CD4-positive, alpha-beta T cell treated with Interleukin-2 at 100 ng/mL for 4 hours (primary cell): ENCODE measurements around the gene RPS25.
"Not testable (repeated sequence)": the region's sequence is repeated elsewhere in the genome, so short reads cannot be mapped to it uniquely, and the experiment has no call there.

Experiments
- DNase-seq: peaks from one replicate; pipeline ENCODE4 v3.0.0-alpha.2; 2020; ENCODE audit warnings: low spot score

The RPS25 gene

DNA sequence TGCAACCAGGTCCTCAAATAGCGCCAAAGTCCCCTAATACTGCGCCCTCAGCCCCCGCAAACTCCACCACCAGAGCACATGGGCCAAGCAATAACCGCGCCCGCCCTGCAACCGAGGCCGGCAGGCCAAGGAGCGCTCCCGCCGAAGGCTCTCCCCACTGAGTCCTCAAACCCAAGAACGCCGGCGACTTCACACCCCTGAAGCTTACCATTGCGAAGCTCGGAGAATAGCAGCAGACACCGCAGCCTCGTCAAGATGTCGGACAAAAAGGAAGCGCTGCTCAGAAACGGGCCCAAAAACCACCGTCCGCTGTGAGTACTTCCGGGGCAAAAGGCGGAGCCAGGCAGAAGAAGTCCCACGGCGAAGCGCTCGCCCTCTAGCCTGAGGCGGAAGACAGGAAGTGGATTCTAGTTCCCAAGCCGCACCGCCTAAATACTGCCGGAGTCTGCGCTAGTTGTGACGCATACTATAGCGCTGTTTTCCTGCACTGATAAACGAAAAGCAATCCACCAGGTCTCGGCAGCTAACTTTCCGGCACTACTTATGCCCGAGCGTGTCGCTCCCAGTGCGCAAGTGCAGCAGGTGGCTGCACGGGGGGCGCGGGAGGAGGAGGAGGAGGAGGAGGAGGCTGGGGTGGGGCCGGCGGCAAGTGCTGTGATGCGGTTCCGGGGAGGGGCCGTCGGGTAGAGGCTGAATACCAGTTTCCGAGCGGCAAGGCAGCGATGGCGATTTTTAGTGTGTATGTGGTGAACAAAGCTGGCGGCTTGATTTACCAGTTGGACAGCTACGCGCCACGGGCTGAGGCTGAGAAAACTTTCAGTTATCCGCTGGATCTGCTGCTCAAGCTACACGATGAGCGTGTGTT, at the start of gene RPS25, which contains the start of gene TRAPPC4:
TSS of gene RPS25 (minus strand) at position 270 of the 865 bp plus-strand sequence. CDS start at position 211, 59 bp downstream.
TSS of gene TRAPPC4 (plus strand) at position 693 of the 865 bp plus-strand sequence. CDS start at position 723, 30 bp downstream.
- peak; percentile 96 for DNase-seq

DNA sequence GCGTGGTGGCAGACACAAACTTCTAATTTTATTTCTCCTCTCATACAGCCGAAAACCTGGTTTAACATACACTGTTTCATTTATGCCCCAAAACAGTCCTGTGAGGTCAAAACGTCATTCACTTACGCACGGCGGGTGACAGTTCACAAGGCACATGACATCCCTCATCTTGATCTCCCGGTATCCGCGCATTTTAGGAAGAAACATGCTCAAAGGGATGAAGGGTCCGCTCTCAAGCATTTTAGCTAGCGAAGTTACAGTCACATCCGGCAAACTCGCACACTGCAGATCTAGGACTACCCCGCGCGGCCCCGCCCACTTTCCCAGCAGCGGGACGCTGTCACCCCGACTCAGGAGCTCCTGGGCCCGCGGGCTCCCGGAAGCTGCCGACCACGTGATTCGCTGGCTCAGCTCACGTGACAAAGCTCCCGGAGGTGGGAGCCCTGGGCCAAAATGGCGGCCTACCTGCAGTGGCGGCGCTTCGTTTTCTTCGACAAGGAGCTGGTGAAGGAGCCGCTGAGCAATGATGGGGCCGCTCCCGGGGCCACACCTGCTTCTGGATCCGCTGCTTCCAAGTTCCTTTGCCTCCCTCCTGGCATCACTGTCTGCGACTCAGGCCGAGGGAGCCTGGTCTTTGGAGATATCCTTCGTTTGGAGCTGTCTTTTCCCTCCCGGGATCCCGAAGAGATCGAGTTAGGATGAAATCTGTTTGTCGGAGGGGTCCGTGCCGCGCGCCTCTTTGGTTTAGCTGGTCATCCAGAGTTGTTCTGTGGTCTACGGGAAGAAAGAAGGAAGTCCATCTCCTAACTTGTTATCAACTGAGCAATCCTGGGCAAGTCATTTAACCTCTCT, 49.5 kb upstream of the RPS25 start, which contains the start of gene VPS11:
TSS of gene VPS11 (plus strand) at position 448 of the 852 bp plus-strand sequence. CDS start at position 454, 6 bp downstream.
- peak; percentile 96 for DNase-seq

DNA sequence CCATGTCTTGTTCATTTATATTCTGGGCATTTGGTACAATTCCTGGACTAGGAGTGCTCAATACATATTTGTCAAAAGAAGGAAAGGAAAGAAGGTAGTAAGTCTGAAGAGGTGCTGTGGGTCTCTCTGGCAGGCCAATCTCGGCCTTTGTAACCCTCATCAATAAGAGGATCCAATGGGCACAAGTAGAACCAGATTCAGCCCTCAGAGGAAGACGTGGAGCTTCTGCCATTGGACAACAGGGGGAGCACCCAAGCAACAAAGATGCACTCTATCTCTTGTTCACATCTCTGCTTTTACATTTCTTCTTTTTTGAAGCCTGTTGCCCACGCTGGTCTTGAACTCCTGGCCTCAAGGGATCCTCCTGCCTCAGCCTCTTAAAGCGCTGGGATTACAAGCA, 47.2 kb upstream of the RPS25 start:
- DNase-seq, result peak; percentile 61

DNA sequence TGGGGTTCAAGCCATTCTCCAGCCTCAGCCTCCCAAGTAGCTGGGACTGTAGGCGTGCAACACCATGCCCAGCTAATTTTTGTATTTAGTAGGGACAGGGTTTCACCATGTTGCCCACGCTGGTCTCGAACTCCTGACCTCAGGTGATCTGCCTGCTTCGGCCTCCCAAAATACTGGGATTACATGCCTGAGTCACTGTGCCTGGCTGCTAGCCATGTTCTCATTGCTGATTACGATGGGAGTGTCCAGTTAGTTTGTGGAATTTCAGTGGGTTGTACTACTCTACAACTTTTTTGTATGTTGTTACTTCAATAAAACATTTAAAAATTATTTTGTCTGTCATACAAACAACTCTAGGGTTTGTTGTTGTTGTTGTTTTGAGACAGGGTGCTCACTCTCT, 44.6 kb upstream of the RPS25 start:
- DNase-seq, result no peak

DNA sequence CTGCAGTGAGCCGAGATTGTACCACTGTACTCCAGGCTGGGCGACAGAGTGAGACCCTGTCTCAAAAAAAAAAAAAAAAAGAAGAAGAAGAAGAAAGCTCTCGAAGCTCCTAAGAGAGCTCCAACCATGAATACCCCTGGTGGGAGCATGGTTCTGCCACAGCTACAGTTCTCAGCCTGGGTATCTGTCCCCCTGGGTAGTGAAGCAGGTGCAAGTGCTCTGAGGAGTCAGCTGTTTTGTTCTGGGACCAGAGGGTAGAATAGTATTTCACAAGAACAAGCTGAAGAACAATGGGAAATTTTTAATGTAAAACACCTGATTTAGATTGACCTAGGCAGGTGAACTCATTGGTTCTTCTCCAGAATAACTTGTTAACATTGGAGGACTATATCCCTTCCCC, 43.1 kb upstream of the RPS25 start:
- no peak for DNase-seq

DNA sequence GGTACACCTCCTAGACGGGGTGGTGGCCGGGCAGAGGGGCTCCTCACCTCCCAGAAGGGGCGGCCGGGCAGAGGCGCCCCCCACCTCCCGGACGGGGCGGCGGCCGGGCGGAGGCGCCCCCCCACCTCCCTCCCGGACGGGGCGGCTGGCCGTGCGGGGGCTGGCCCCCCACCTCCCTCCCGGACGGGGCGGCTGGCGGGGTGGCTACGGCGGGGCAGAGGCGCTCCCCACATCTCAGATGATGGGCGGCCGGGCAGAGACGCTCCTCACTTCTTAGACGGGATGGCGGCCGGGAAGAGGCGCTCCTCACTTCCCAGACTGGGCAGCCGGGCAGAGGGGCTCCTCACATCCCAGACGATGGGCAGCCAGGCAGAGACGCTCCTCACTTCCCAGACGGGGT, 41.0 kb upstream of the RPS25 start:
- not testable (repeated sequence) for DNase-seq

DNA sequence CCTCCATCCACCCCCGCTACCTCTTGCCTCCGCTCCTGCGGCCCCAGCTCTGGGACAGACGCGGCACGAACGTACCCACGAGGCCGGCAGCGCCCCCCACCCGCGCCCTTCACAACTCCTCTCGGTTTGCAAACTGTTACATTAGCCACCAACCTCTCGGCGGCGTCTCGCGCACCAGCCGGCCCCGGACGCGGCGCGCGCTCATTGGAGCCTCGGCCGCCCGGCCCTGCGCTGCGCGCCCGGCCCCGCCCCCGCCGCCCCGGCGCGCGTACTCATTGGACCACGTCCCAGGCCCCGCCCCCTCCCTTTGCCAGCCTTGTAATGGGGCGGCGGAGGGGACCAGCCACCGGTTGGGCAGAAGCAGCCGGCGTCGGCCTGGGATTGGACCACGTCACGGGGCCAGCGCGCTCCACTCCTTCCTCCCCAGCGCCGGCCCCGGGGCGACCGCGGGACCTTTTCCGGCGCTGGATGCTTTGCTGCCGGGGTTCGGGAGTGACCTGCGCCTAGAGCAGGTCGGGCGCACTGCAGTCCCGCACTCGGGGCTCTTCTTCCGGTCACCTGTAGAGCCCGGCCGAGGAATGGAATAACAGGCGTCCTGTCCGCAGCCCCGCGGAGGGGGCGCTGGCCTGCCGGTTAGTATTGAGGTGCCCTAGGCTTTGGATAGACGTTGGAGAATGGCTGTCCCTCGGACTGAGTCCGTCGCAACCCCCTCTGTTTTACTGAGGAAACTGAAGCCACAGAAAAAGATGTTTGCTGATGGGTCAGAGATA, 39.0 kb upstream of the RPS25 start, which contains the start of gene HYOU1:
TSS of gene HYOU1 (minus strand) at position 206 of the 770 bp plus-strand sequence. CDS start 1,045 bp downstream, outside the sequence.
- peak; percentile 98 for DNase-seq

DNA sequence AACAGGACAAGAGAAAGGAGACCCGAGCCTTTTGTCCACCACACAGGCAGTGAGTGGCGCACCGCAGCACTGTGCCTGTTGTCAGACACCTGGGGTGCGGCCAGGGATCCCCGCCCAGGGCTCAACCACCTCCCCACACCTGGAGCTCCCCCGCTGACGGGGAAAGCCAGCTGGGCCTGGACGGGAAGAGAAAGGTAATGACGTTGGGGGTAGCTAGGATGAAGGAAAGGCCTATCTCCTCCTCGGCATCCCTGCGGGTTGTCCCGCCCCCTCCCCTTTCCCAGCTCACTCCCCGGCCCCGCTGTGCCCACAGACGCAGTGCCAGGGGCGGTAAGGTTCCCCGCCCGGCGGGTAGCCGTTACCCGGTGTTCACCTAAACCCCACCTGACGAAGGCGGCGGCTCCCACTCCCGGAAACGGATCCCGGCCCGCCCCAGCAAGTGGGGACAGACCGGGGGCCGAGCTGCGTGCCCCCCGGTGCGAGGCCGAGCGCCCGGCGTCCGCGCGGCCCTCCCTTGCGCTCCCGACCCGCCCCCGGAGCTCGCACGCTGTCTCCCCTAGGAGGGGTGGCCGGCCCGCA, 38.4 kb upstream of the RPS25 start:
- DNase-seq, result peak; percentile 44

DNA sequence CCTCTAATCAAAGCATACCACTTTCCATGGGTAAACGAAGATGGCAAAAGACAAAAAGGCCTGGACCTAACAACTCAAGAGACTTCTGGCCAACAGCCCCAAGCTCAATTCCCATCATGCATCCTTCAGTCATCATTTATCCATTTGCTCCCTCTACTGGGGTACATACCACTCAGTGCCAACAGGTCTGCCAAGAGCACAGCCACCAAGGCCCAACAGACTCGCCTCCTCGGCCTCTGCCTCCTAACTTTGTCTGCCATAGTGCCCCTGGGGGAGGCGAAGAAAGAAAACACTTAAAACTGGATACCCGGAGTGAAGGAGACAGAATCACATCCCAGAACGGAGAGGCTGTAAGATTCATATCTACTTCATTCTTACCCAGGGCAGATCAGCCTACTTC, 37.8 kb upstream of the RPS25 start:
- no peak for DNase-seq

DNA sequence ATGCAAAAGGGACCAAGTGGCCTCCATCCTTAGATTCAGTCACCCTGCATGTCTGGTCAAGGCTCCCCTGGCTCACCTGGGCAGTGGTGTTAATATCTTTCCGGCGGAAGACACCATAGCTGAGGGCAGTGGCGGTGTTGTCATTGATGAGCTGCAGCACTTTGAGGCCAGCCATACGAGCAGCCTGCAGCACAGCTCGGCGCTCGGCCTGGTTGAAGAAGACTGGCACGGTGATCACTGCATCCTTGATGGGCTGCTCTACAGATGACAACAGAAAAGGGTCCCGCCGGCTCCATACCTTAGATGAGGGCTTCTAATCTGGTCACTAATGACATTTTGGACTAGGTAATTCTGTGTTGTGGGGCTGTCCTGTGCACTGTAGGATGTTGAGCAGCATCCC, 36.3 kb upstream of the RPS25 start:
- DNase-seq, result no peak

DNA sequence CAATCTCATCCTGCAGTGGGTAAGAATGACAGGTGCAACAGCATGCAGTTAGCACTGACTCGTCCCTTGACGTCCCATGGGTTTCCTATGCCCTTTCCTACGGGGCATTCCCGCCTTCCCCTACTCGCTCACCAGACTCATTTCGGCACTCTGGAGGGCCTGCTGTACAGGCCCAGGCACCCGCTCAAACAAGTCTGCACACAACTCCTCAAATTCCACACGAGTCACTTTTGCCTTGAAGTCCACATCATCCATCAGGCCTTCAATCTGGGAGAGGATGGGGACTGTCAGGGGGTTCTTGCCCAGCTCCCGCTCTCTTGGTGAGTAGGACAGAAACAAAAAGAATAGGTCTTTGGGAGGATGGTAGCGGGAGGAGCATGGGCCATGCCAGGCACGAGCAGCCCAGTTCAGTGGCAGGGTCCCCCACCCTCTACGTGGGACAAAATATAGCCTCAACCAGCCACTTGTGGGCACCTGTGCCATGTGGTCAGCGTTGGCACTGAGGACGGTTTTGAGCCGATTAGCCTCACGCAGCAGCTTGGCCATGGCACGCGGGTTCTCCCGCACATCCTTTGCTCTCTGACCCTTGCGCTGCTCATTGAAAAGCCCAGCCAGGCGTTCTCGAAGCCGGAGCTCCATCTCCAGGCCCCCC, 34.1 kb upstream of the RPS25 start:
- DNase-seq, result no peak

DNA sequence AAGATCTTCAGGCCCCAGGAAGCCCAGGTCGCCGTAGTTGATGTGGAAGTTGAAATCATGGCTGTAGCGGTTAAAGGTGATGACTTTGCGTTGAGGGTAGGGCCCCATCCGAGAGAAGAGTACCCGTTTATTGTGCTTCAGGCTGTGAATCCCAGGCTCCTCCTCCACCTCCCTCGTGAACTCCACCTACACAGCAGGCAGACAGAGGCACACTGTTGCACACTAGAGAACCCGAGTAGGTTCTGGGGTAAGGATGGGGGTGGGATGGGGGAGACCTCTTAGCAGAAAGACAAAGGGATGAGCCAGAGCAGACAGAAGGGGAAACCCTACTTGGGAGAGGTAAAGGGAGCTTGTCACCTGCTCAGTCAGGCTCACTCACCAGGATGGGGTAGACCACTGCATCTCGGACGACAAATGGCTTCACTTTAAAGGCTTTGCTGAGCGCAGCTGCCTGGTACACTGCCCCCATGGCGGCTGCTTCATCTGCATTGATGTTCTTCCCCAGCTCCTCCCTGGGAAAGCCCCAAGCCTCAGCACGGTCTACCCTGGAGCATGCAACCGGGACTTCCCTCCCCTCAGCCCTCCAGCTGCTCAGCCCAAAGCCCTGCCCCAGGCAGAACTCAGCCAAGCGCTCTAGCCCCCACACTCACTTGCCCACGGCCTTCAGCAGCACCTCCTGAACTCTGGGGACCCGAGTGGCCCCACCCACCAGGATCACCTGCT, 33.5 kb upstream of the RPS25 start:
- DNase-seq, result peak; percentile 35

DNA sequence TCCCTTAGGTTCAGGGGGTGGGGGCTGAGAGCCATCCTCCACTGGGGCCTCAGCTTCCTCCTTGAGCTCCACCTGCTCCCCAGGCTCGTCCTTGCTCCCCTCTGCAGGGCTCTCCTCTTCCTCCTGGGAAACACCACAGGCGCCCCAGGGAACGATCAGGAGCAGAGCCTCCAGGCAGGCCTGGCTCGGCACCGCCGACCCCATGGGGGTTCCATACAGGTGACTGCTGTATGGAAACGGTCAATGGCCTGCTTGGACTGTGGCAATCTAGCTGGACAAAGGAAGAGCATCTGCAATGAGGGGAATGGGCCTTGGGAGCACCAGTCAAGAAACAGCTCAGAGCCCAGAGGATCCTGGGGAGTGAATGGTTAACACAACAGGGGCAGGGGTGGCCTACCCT, 30.9 kb upstream of the RPS25 start:
- DNase-seq, result no peak

DNA sequence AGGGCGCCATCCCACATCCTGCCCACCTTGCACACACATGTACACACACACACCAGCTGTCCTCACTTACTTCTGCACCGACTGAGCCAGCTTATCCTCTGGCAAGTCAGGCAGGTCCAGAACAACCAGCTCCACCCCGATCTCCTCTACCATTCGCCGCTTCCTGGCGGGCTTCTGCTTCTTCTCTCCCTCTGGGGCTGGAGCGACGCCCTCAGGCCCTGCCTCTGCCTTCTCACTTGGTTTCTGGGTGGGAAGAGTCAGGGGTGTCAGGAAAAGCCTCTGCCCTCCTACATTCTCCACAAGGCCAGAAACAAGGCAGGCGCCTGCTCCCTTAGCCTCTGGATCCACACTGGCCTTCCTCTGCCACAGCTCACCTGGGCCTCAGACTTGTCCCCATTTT, 30.5 kb upstream of the RPS25 start:
- no peak for DNase-seq

DNA sequence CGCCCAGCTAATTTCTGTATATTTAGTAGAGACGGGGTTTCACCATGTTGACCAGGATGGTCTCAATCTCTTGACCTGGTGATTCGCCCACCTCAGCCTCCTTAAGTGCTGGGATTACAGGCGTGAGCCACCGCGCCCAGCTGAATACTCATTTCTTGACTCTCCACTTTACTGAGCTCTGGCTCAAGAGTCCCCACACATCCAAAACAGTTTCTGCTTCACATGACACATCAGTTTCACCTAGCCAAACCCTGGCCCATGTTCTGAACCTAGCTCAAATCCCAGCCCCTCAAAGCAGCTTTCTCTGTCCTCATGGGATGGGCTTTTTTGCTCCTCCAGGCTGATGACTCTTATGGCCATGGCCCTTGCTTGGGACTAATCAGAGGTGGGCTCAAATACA, 29.1 kb upstream of the RPS25 start:
- no peak for DNase-seq

DNA sequence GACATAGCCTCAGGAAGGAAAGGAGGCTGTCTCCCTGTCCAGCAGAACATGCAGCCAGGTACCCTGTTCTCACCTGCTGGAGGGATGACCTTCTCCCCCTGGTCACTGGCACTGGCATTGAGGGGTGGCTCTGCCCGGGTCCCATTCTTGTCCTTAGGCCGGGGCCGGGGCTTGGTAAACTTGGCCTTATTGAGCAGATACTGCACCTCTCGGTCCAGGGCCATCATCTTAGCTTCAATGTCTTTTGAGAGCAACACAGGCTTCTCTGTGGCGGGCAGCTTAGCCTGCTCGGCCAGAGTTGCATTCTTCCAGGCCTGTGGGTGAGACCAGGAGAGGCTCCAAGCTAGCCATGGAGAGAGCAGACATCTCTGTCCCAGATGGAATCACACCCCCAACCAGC, 28.3 kb upstream of the RPS25 start:
- DNase-seq, result no peak

DNA sequence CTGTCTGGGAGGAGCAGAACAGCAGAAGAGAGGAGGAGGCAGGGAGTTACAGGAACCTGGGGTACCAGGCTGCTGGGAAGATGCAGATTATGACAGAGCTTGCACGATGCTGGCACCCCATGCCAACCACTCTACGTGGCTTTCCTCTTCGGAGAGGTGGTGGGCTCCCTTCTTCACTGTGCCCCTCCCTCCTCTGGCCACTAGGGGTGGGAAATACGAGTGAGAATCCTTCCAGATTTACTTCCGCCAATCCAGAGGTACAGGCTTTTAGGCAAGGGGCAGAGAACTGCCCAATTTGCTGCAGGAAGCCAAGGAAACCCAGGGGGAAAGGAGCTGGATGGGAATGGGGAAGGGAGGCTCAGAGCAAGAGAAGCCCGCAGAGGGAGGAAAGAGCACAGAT, 26.6 kb upstream of the RPS25 start:
- DNase-seq, result no peak

DNA sequence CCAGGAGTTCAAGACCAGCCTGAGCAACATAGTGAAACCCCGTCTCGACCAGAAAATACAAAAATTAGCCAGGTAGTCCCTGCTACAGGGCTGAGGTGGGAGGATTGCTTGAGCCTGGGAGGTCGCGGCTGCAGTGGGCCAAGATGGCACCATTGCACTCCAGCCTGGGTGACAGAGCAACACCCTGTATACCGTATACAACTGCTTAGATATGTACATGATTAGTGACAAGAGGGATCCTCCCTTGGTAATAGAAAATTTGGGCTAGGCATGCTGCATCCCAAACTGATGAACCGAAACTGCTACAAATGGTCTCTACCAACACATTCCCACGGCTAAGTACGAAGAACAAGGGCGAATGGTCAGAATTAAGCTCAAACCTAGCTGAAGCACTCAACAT, 24.8 kb upstream of the RPS25 start:
- DNase-seq, result no peak

DNA sequence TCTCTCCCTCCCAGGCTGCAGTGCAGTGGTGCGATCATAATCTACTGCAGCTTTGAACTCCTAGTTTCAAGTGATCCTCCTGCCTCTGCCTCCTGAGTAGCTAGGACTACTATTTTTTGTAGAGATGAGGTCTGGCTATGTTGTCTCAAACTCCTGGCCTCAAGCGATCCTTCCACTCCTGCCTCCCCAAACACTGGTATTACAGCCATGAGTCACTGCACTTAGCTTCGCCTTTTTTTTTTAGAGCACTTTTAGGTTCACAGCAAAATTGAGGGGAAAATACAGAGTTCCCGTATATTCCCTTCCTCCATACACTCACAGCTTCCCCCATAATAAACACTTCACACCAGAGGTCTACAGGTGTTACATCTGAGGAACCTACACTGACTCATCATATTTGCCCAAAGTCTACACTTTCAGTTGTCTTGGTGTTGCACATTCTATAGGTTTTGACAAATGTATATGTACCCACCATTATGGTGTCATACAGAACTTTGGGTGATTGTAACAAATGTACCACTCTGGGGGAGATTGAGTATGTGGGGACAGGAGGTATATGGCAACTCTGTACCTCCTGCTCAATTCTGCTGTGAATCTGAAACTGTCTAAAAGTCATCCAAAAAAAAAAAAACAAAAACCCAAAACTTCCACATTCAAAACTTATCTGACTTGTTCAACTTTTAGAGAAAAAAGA, 23.8 kb upstream of the RPS25 start:
- DNase-seq, result no peak

DNA sequence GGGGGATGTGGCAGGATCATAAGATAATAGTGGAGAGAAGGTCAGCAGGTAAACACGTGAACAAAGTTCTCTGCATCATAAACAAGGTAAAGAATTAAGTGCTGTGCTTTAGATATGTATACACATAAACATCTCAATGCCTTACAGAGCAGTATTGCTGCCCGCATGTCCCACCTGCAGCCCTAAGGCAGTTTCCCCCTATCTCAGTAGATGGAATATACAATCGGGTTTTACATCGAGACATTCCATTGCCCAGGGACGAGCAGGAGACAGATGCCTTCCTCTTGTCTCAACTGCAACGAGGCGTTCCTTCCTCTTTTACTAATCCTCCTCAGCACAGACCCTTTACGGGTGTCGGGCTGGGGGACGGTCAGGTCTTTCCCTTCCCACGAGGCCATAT, 21.3 kb upstream of the RPS25 start:
- not testable (repeated sequence) for DNase-seq
